Fibroblast of the aortic adventitia (primary cell): ENCODE data around the gene GLUL. TPM values are rescaled to one million over a fixed set of nuclear protein-coding genes. Genes with fewer than 3 reads are reported as not detected.

Experiments
- DNase-seq: peaks from one replicate; pipeline ENCODE4 v3.0.0-alpha.2; 2010; ENCODE audit warnings: low read depth
- H3K4me3 ChIP-seq: 2 replicates; pipeline ENCODE4 v1.5.1; 2011; ENCODE audit warnings: low read depth, mild to moderate bottlenecking, control low read depth, low read length, moderate library complexity
- CTCF ChIP-seq: IDR thresholded peaks from 2 replicates; pipeline ENCODE4 v1.5.1; 2011; ENCODE audit warnings: mild to moderate bottlenecking, low read length, control low read depth, inconsistent platforms; ENCODE audit not compliant: insufficient read depth
- total RNA-seq: library from RNA; depleted of rRNA; stranded (reverse); fragments of >200 nt; gene quantifications from 2 replicates; pipeline ENCODE4 v1.2.3, GENCODE V29; 2012; ENCODE audit warnings: low replicate concordance

GLUL gene
- total RNA-seq, 1 donor: 136 TPM

- no peak for TF ChIP-seq CTCF
- DNase-seq: no peak
- H3K4me3 ChIP-seq: no peak overlapping the region
These were observed 34.4 kb downstream of the GLUL start for GRCh38 chr1:182357171-182357570.

- DNase-seq: no peak
- TF ChIP-seq CTCF: no peak
- no peak overlapping the region for H3K4me3 ChIP-seq
These were observed 35.9 kb downstream of the GLUL start for GRCh38 chr1:182355723-182356098.

GRCh38 chr1:182351790-182352364, 39.7 kb downstream of the GLUL start:
- no peak for TF ChIP-seq CTCF
- no peak for DNase-seq
- no peak overlapping the region for H3K4me3 ChIP-seq

GRCh38 chr1:182350839-182351238, 40.8 kb downstream of the GLUL start:
- H3K4me3 ChIP-seq: no peak overlapping the region
- DNase-seq: no peak
- TF ChIP-seq CTCF: no peak

GRCh38 chr1:182348961-182349747, 42.4 kb downstream of the GLUL start:
- no peak for TF ChIP-seq CTCF
- DNase-seq: no peak
- no peak overlapping the region for H3K4me3 ChIP-seq

- no peak for DNase-seq
- no peak for TF ChIP-seq CTCF
- H3K4me3 ChIP-seq: no peak overlapping the region
These were observed 44.6 kb downstream of the GLUL start for GRCh38 chr1:182347019-182347418.
